Keratinocyte (primary cell): ENCODE measurements around the gene TMEM191C.
"Not testable (repeated sequence)": the region's sequence is repeated elsewhere in the genome, so short reads cannot be mapped to it uniquely, and the experiment has no call there.

Source experiments
- CTCF ChIP-seq, 3 experiments: IDR thresholded peaks in 1 of 3; conservative IDR thresholded peaks in 1 of 3; optimal IDR thresholded peaks in 1 of 3; 2 replicates in 2 of 3; 3 replicates in 1 of 3; pipeline versions ENCODE3 to v1.5.1; 2011; ENCODE audit warnings: low read length in 3 of 3, mild to moderate bottlenecking in 3 of 3, moderate library complexity in 2 of 3, control low read depth in 1 of 3, inconsistent platforms in 1 of 3; ENCODE audit not compliant: insufficient read depth in 2 of 3; ENCODE audit errors: extremely low read depth in 1 of 3
- EZH2 ChIP-seq: IDR thresholded peaks from one replicate; pipeline ENCODE4 v1.6.1; 2012; ENCODE audit warnings: inconsistent platforms, mild to moderate bottlenecking, low read length, moderate library complexity

- not testable (repeated sequence) for TF ChIP-seq CTCF (optimal IDR thresholded peaks at IDR 0.05 in 1 of 3, IDR thresholded peaks at IDR 0.05 in 1 of 3, conservative IDR thresholded peaks at IDR 0.05 in 1 of 3; ENCODE audit: extremely low read depth in 1 of 3, insufficient read depth in 2 of 3, low read length in 3 of 3); EZH2
These were observed 14.5 kb upstream of the TMEM191C start for GRCh38 chr22:21452666-21453065.
